Testis (tissue), 2 donors: Measurements from ENCODE around the gene NFE2L3.

ENCODE experiments used
- CTCF ChIP-seq, 3 experiments: fragments of 450-650 bp in 2 of 3; fragments of 200-600 bp in 1 of 3; sonication (generic) in 1 of 3; IDR thresholded peaks; one replicate each; pipeline ENCODE4 v1.5.1; 2016 to 2019; ENCODE audit warnings: antibody characterized with exemption in 3 of 3, mild to moderate bottlenecking in 2 of 3, moderate library complexity in 1 of 3
- POLR2A ChIP-seq: fragments of 450-650 bp; IDR thresholded peaks from one replicate; pipeline ENCODE4 v1.6.1; 2017; ENCODE audit warnings: antibody characterized with exemption, mild to moderate bottlenecking, moderate library complexity

- TF ChIP-seq CTCF (IDR thresholded peaks at IDR 0.05) (no peak), POLR2A (no peak)
Measured at GRCh38 chr7:26155531-26156375, 3.8 kb downstream of the NFE2L3 start.
